GM12878 (cell line): ENCODE results near the gene MFAP1. TPM values are rescaled to one million over a fixed set of nuclear protein-coding genes. Genes with fewer than 3 reads are reported as not detected.
"Not testable (repeated sequence)": the region's sequence is repeated elsewhere in the genome, so short reads cannot be mapped to it uniquely, and the experiment has no call there.

ENCODE experiments used
- ATAC-seq: fragments of 200-7000 bp; cut with Tn5 transposase; 3 replicates; pipeline ENCODE4 v1.9.1; 2020; ENCODE audit warnings: mild to moderate bottlenecking, moderate library complexity
- BruUV-seq: library from RNA; stranded (reverse); fragments of 400-500 nt; replicated peaks from 2 replicates; lab custom pipeline; 2021; lab: Mats Ljungman, UMichigan
- CTCF ChIA-PET: fragments of 300-600 bp; sonication (Branson Sonifier 250); formaldehyde crosslinking; extraction: SDS; loops from one replicate; lab custom pipeline; 2021; ENCODE audit warnings: inconsistent platforms; lab: Yijun Ruan, JAX
- POLR2A ChIA-PET: fragments of 350-600 bp; formaldehyde crosslinking; extraction: SDS; loops from one replicate; lab custom pipeline; 2021; ENCODE audit warnings: inconsistent platforms; lab: Charles Lee
- RAD21 ChIA-PET: fragments of 300-600 bp; sonication (Branson Sonifier 250); formaldehyde crosslinking; loops from one replicate; lab custom pipeline; 2023; ENCODE audit warnings: antibody characterized with exemption; ENCODE audit not compliant: unreplicated experiment; lab: Charles Lee
- SMC1A ChIA-PET: fragments of 300-600 bp; sonication (Branson Sonifier 250); formaldehyde crosslinking; loops from one replicate; lab custom pipeline; 2023; ENCODE audit not compliant: unreplicated experiment, uncharacterized antibody; lab: Charles Lee
- DNase-seq: peaks from one replicate; pipeline ENCODE4 v3.0.0-alpha.2; 2011; ENCODE audit warnings: low read depth, low spot score
- FAIRE-seq: peaks from 3 replicates; lab custom pipeline; 2011; peaks lifted over from hg19 to GRCh38; lab: Jason Lieb, UNC
- H2AFZ ChIP-seq: 2 replicates; pipeline ENCODE4 v1.6.0; 2011; ENCODE audit warnings: low read depth, low read length, control low read depth; ENCODE audit not compliant: control insufficient read depth
- H3K27ac ChIP-seq: 2 replicates; pipeline ENCODE4 v1.5.1; 2011; ENCODE audit warnings: control low read depth; ENCODE audit not compliant: control insufficient read depth, insufficient read depth
- H3K27me3 ChIP-seq, 2 experiments: replicated peaks in 1 of 2; 2 replicates each; pipeline versions ENCODE4 v1.6.0 to v1.6.1; 2011; ENCODE audit warnings: low read length in 1 of 2; ENCODE audit not compliant: control insufficient read depth in 2 of 2, insufficient read depth in 2 of 2
- H3K36me3 ChIP-seq, 2 experiments: 2 replicates each; pipeline ENCODE4 v1.5.1; 2011; ENCODE audit warnings: low read length in 1 of 2; ENCODE audit not compliant: control insufficient read depth in 2 of 2, insufficient read depth in 2 of 2
- H3K4me1 ChIP-seq: 2 replicates; pipeline ENCODE4 v1.6.1; 2011; ENCODE audit warnings: mild to moderate bottlenecking, low read length, moderate library complexity, mixed read lengths; ENCODE audit not compliant: control insufficient read depth, insufficient read depth
- H3K4me2 ChIP-seq: 2 replicates; pipeline ENCODE4 v1.6.0; 2011; ENCODE audit warnings: control low read depth; ENCODE audit not compliant: control insufficient read depth, insufficient read depth
- H3K4me3 ChIP-seq: fragments of 200-600 bp; sonication (generic); 2 replicates; pipeline ENCODE4 v1.5.1; 2016
- H3K79me2 ChIP-seq: 2 replicates; pipeline ENCODE4 v1.6.0; 2011; ENCODE audit warnings: low read length; ENCODE audit not compliant: control insufficient read depth, insufficient read depth
- H3K9ac ChIP-seq: 2 replicates; pipeline ENCODE4 v1.8.0; 2011; ENCODE audit warnings: low read length, control low read depth, mixed read lengths; ENCODE audit not compliant: control insufficient read depth, insufficient read depth
- H3K9me3 ChIP-seq: replicated peaks from 3 replicates; pipeline ENCODE4 v1.5.1; 2011; ENCODE audit warnings: mild to moderate bottlenecking, low read length; ENCODE audit not compliant: control insufficient read depth, insufficient read depth
- H4K20me1 ChIP-seq: 2 replicates; pipeline ENCODE4 v1.6.0; 2011; ENCODE audit not compliant: control insufficient read depth, insufficient read depth
- BHLHE40 ChIP-seq, 2 experiments: fragments of 450-650 bp in 1 of 2; IDR thresholded peaks; 2 replicates each; pipeline ENCODE4 v1.6.1; 2011 to 2017; ENCODE audit warnings: low read depth in 2 of 2, borderline replicate concordance in 1 of 2, improper control_type of control experiment in 1 of 2, low read length in 1 of 2, mild to moderate bottlenecking in 1 of 2
- PAX5 ChIP-seq: IDR thresholded peaks from 2 replicates; pipeline ENCODE4 v1.6.1; 2011; ENCODE audit warnings: low read depth, low read length, borderline replicate concordance
- RELB ChIP-seq: fragments of 450-650 bp; IDR thresholded peaks from 2 replicates; pipeline ENCODE4 v1.6.1; 2017; ENCODE audit warnings: low read depth, mild to moderate bottlenecking, moderate library complexity
- ZBED1 ChIP-seq: IDR thresholded peaks from 2 replicates; pipeline ENCODE4 v1.6.1; 2016; ENCODE audit warnings: borderline replicate concordance
- WGBS: methylation state at CpG from one replicate; pipeline ENCODE4 v1.1.6; 2016; ENCODE audit warnings: low lambda C conversion rate; ENCODE audit not compliant: insufficient replicate concordance, insufficient coverage; ENCODE audit errors: missing lambda C conversion rate; 5-methylcytosine and 5-hydroxymethylcytosine counted together
- in situ Hi-C: fragments of 300-500 bp; cut with MboI; formaldehyde crosslinking; loops from 9 replicates; pipeline ENCODE4 v1.14.3; 2018; ENCODE audit warnings: mixed read lengths
- intact Hi-C: fragments of 100-400 bp; cut with micrococcal nuclease; formaldehyde crosslinking; loops from one replicate; pipeline ENCODE4 v1.14.2; 2022; ENCODE audit not compliant: unreplicated experiment
- polyA plus RNA-seq, 11 experiments: library from polyadenylated mRNA; depleted of rRNA in 4 of 11; unstranded in 6 of 11; stranded (reverse) in 5 of 11; fragments of >200 nt; fragmentation: Nextera tagmentation in 4 of 11; fragmentation: Illumina TruSeq in 1 of 11; extraction: Ambion mirVana in 4 of 11; extraction: Trizol in 1 of 11; gene quantifications; 1 replicate in 1 of 11; 2 replicates in 10 of 11; pipeline versions ENCODE4 v1.2.1 to v1.2.3, GENCODE V29; 2011 to 2016; ENCODE audit warnings: inconsistent platforms in 2 of 11, missing spikeins in 2 of 11, low read depth in 1 of 11
- total RNA-seq, 4 experiments: library from RNA; depleted of rRNA in 3 of 4; stranded (reverse); fragments of >200 nt in 3 of 4; fragmentation: Illumina TruSeq in 1 of 4; extraction: Trizol in 1 of 4; gene quantifications; 2 replicates each; pipeline versions ENCODE4 v1.2.1 to v1.2.3, GENCODE V29; 2013 to 2021

The MFAP1 gene
- total and polyA plus RNA-seq, 10 of the 15 experiments (the other 5 are each of a cell fraction or from before 2014, with no cell fraction given), result 24.5 to 67.3 (median 47.4) TPM

GRCh38 chr15:43845421-43845820 is 20.9 kb upstream of the MFAP1 start (continued):
- TF ChIP-seq PAX5 (no peak), RELB (no peak), BHLHE40 (IDR thresholded peaks at IDR 0.05; ENCODE audit: borderline replicate concordance in 1 of 2, low read depth in 2 of 2, low read length in 1 of 2) (no peak), ZBED1 (no peak)

GRCh38 chr15:43832485-43832884 is 8.0 kb upstream of the MFAP1 start:
- H2AFZ ChIP-seq, H3K4me3 ChIP-seq, intact Hi-C loops, FAIRE-seq, H3K4me2 ChIP-seq, H3K36me3 ChIP-seq, H4K20me1 ChIP-seq, BruUV-seq, DNase-seq, in situ Hi-C loops, H3K9me3 ChIP-seq, H3K9ac ChIP-seq, H3K27me3 ChIP-seq, ATAC-seq, H3K4me1 ChIP-seq, H3K27ac ChIP-seq: not testable (repeated sequence)
- CTCF ChIA-PET, result interaction anchor here (1.0 to 1.5 kb wide), 5 partner anchors 8 to 40 kb away, joined by 3 to 6 read pairs (median 3); partner anchors contain the start of genes HYPK, MFAP1 and SERINC4
- RAD21 ChIA-PET, result interaction anchor here (0.5 to 3.2 kb wide), 7 partner anchors 8 to 73 kb away, joined by 3 to 17 read pairs (median 6); partner anchors contain the start of gene ELL3
- SMC1A ChIA-PET, result interaction anchor here (1.0 to 2.8 kb wide), 5 partner anchors 12 to 56 kb away, joined by 3 to 13 read pairs (median 4); partner anchors contain the start of genes ELL3 and SERF2
- POLR2A ChIA-PET, result interaction anchor here (0.5 to 2.4 kb wide), 7 partner anchors 11 to 816 kb away, joined by 3 to 10 read pairs (median 6); partner anchors contain the start of genes HYPK and SERINC4
- WGBS, result 79% methylated on average over 5 of the region's 6 CpGs
- peaks cover 50% of the 10 kb centered on the region for H3K79me2 ChIP-seq
